HG02840 (cell line): Measurements from ENCODE around the gene BORCS8.
"Not testable (repeated sequence)": the region's sequence is repeated elsewhere in the genome, so short reads cannot be mapped to it uniquely, and the experiment has no call there.

ENCODE experiments used
- ATAC-seq: cut with Tn5 transposase; IDR thresholded peaks from one replicate; pipeline ENCODE4 v1.9.1; 2021; ENCODE audit warnings: mild to moderate bottlenecking, moderate library complexity, moderate number of reproducible peaks; ENCODE audit not compliant: unreplicated experiment, low FRiP score

BORCS8 gene

DNA sequence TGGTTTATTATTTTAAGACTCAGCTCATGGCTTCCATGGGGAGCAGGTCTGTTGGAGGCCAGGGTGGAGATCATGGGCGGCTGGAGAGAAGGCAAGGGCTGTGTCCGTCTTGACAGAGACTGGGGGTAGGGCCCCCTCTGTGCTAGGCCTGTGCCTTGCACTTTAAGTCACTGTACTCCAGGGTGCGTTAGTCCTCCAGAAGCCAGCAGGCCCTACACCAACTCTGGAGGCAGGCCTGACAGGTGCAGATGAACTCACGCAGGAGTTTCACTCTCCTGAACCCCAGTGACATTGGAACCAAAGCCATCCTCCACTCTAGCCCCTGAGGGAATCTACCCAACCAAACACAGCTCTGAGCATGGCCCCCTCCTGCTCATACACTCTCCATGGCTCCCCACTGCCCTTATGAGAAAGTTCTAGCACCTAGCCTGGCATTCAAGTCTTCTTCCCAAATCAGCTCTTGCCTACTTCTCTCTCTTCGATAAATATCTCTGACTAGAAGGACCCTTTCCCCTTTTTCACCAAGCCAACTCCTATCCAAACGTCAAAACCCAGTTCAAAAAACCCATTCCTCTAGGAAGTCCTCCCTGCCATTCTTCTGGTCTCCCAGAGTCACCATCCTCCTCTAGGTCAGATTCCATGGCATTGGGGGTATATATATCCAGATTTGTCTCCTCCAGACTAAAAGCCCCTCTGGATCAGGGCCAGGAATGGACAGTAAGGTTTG lies 37.0 kb downstream of the BORCS8 start:
- ATAC-seq: no peak

DNA sequence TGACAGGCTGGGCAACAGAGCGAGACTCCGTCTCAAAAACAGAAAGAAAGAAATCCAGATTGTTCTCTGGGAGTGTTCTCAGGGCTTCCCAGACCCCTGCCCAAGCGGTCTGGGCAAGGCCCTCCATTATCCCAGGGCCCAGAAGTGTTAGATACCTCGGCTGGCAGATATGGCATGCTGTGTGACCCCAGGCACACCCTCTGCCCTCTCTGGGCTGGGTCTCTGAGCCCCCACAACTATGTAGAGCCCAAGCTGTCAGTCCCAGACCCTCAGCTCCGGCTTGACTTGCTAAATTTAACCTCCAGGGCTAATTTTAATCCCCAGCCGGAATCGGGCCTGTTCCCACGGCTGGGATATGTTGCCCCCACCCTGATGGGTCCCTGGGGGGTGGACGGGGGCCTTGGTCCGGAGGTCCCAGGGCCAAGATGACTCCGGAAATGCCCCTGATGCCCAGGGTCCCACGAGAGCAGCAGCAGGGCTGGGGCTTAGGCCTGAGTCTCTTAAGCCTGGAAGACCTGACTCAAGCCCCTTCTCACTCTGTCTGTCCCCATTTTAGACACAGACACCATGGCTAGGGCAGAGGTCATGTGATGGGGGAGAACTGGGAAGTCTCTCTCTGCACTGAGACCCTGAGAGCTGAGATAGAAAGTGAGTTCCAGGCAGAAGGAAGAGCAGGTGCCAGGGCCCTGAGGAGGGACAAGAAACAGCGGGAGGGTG lies 39.1 kb downstream of the BORCS8 start:
- no peak for ATAC-seq

DNA sequence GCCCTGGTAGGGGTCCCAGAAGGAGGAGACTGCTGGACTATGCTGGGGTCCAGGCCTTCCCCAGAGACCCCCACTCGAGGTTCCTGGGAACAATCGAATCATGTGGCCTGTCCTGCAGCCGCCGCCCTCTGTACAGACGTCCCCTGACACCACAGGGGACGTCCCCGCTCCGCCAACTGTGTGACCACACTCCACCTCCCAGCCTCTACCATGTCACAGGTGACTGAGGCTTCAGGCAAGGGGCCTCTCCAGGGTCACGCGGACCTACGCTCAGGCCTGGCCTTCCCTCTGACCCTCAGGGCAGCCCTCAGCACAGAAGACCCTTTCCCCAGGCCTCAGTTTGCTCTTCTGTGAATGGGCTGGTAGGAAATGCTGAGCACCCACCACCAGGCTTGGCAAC lies 40.5 kb downstream of the BORCS8 start:
- no peak for ATAC-seq

DNA sequence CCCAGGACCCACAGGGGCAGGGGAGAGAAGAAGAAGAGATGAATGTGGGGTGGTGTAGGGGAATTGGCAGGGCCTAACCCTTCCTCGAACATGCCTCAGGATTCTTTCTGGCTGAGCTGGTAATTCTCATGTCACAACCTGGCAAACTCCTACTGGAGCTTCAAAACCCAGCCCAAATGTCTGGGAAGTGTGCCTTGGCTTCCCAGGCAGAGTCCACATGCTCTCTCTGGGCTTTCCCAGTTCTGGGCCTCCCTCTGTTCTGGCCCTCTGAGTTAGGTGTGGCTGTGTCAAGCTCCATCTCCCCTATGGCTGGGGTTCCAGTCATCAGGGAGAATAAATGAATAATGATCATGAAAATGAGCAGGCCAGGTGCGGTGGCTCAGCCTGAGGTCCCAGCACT lies 42.5 kb downstream of the BORCS8 start:
- no peak for ATAC-seq

DNA sequence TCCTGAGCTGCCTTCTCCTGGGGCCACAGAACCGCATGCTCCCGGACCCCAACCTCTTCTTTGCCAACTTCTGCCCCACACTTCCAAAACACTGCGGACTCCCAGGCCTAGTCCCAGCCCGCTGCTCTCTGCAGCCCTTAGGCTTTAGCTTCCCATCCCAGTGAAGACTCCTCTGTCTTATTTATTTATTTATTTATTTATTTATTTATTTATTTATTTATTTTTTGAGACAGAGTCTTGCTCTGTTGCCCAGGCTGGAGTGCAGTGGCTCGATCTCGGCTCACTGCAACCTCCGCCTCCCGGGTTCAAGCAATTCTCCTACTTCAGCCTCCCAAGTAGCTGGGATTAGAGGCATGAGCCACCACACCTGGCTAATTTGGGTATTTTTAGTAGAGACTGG lies 43.4 kb downstream of the BORCS8 start:
- ATAC-seq: not testable (repeated sequence)

DNA sequence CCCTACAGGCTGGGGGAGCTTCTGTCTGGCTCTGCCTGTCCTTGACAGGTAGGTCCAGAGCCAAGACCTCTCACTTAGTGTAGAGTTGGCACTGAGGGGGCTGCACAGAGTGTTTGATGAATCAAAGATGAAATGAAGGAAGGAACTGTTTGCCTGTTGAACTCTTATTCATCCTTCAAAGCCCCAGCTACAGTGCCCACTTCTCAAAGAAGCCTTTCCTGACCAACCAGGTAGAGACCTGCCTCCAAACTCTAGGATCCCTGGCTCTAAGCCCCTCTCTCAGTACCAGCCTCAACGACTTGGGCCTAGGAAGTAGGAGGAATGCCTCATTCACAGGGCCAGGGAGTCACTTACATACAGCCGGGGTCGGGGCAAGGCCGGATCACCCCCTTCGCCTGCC lies 44.6 kb downstream of the BORCS8 start:
- no peak for ATAC-seq

DNA sequence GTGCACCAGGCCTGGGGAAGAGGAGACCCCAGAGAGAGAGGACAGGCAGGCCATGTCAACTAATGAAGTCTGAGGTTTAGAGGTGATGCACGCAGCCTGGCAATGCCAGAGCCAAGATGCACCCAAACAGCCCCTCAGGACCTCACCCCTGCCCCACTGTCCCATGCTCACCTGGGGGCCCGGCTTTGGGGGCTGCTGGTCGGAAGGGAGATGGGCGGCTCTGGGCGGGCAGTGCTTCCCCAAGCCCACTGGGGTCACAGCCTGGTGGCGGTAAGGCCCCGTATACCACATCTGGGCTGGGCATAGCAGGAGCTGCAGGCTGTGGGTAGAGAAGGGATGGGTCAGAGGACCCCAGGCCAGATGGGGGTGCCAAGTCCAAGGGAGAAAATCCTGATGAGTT lies 45.1 kb downstream of the BORCS8 start:
- no peak for ATAC-seq

DNA sequence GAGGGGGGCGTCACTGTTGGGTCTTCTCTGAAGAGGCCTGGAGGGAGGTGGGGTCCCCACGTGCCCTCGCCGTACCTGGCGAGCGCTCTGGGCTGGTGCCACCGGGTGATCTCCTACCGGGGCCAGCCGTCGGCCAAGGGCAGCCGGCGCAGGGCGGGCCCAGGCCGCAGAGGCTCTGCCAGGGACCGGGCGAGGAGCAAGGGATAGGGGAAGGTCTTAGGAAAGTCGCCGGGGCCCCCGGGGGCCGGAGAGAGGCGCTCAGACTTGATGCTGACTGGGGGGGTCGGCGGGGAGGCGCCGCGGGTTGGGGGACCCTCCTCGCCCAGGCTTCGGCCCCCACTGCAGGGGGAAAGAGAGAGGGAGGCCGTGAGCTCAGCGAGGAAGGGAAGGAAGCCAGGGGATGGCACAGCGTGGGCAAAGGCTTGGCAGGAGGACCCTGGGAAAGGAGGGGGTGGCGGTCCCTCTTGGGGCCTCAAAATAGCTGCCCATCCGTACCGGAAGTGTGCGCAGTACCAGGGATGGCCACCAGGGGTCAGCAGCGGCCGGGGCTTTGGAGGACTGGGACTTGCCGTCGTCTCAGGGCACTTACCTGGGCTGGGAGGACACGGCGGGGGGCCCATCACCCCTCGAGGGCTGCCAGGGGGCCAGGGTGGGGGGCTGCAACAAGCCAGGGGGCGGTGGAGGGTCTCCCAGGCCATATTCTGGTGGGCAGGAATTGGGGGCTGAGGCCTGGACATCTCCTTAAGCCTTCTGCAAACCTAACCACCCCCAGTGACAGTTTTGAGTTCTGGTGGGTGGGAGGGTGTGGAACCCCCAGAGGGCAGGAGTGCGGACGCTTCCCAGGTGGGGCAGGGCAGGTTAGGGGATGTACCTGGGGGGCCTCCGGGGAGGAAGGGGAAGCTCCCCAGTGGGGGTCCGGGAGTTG lies 46.0 kb downstream of the BORCS8 start:
- ATAC-seq: no peak

DNA sequence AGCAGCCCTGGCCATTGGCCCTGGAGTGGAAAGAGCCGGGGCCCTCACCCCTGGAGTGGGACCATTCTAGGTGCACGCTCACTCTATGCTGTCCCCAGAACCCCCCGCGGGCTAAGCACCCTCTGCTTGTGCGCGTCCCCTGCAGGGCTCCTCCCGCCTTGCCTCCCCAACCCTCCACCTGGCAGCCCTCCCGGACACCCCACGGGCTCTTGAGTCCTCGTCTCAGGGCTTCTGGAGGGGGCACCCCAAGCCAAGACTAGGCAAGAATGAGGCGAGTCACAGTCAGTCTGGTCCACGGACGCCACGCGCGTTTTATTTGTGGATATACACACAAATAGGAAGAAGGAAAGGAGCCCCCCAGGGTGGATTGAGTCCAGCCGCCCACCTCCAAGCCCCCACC lies 46.7 kb downstream of the BORCS8 start:
- no peak for ATAC-seq

DNA sequence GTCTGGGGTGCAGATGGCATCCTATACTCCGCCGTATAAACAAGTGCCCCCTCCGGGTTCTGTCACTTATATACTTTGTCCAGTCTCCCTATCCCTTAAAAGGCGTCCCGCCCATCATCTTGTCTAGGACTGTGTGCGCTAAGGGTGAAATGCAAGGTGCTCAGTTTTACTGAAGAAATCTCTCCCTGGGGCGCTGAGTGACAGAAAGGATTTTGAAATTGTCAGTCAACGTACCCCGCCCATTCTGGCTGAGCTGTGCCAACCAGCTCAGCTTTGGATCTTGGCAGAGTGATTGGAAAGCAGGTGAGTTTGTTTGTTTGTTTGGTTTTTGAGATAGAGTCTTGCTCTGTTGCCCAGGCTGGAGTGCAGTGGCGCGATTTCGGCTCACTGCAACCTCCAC lies 49.6 kb downstream of the BORCS8 start:
- no peak for ATAC-seq

DNA sequence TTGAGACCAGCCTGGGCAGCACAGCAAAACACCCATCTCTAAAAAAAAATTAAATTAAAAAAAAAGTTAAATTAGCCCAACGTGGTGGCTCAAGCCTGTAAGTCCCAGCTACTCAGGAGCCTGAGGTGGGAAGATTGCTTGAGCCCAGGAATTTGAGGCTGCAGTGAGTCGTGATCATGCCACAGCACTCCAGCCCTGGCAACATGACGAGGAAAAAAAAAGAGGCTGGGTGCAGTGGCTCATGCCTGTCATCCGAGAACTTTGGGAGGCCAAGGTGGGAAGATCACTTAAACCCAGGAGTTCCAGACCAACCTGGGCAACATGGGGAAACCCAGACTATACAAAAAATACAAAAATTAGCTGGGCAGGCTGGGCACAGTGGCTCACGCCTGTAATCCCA lies 51.5 kb downstream of the BORCS8 start:
- no peak for ATAC-seq

DNA sequence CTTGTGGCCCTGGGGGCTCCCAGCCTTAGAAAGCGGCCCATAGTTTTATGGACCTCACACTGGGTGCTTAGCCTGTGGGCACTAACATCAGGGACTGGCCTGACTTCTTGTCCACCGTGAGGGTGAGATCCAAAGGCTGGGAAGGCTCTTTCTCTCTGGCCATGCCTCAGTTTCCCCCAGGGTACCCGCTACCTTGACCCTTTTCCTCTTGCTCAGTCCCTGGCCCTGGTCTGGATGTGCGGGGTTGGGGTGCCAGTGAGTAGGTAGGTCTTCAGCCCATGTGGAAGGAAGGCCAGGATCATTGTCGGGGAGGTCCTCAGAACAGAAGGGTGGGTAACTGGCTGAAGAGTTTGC lies 52.1 kb downstream of the BORCS8 start:
- no peak for ATAC-seq

DNA sequence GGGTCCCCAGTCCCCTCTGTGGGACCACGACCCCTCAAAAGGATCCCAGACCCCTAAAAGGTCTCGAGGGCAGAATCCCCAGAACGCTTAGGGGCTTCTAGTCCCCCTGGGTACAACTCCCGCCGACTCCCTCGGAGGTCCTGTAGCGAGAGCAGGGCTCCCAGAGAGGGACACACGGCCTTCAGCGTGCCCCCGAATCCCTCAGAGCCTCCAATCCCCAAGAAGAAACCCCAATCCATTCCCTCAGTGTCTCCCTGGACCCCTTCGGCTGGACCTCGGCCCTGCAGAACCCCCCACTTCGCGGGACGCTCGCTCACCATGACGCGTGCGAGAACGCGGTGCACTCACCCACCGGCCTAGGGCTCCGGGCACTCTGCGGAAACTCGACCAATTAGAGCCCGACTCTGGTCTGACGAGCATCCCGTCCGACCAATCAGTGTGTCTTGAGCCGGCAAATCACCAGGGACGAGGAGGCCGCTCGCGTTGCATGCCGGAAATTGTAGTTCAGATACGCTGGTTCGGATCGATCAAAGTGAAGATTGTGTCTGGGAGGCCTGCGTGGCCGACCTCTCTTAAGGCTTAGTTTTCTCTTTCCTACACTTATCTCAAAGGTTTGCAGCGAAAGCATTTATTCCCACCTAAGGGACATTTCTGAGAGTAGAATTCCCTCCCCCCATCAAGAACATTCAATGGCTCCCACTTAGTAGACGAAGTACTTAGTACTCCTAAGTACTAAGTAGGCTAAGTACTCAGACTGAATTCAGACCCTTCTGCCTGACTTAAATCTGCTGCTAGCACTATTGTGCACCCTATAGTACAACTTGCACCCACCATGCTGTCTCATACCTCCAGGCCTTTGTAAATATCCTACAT lies 53.6 kb downstream of the BORCS8 start, which contains the start of gene TMEM161A:
TMEM161A (minus strand) TSS at position 370 of the 873 bp plus-strand sequence; CDS start at position 320, 50 bp downstream.
- peak; percentile 98 for ATAC-seq

DNA sequence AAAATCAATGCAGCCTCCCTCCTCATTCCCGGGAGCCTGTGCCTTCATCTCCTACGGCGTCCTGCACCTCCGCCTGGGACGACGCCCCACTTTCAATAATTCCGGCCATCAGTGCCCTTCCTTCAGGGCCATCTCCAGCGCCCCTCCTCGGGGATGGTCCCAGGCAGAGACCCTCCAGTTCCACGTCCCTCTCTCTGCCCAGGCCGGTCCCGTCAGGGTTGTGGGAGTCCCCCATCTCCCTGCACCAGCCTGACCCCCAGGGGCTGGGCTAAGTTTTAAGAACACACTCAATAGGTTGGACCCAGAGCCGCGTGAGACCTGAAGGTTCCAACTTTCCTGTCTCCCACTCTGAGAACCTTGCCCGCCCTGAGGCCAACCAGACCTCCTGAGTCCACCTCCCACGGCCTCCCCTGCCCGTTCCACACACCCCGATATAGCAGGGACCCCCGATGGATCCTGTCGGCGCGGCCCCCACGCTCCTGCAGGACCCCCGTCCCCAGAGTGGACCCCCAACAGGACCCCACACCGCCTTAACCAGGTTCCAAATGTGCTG lies 54.3 kb downstream of the BORCS8 start:
- ATAC-seq: no peak

DNA sequence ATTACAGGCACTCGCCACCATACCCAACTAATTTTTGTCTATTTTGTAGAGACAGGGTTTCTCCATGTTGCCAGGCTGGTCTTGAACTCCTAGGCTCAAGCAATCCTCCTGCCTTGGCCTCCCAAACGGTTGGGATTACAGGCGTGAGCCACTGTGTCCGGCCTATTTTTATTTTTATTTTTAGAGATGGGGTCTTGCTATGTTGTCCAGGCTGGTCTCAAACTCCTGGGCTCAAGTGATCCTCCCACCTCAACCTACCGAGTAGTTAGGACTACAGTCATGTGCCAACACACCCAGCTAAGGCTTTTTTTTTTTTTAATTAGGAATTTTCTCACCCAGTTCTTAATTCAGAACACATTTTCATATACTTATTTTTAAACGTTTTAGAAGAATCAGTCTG lies 56.2 kb downstream of the BORCS8 start:
- not testable (repeated sequence) for ATAC-seq

DNA sequence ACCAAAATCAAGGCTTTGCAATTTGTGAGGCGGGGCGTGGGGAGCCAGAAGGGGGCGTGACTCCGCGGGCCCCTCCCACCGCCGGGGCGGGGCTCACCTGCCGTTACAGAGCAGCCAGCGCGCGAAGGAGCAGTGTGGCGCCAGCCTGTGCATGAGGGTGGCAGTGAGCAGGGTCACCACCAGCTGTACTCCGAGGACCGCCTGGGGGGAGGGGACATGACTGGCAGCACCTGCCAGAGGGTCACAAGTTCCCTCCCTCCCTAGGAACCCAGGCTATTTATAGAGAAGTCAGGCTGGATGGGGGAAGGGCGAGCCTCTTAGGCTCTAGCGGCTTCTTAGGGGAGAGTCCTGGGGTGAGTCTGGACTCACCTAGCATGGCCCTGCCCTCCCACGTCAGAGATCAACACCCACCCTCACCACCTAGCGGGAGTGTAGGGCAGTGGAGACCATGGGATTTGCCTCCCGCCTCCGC lies 57.2 kb downstream of the BORCS8 start:
- ATAC-seq: no peak

DNA sequence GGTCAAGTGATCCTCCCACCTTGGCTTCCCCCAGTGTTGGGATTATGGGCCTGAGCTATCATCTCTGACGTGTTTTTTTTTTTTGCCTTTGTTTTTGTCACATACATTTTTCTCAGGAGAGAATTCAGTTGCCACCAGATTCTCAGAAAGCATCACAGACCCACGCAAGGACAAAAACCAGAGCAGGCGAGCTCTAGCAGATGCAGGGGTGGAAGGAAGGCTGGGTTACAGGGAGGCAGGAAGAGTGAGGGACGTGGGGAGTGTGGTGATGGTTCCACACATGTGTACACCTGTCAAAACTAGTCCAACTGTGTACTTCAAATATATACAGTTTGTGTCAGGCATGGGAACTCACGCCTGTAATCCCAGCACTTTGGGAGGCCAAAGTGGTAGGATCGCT lies 58.0 kb downstream of the BORCS8 start:
- ATAC-seq: no peak

DNA sequence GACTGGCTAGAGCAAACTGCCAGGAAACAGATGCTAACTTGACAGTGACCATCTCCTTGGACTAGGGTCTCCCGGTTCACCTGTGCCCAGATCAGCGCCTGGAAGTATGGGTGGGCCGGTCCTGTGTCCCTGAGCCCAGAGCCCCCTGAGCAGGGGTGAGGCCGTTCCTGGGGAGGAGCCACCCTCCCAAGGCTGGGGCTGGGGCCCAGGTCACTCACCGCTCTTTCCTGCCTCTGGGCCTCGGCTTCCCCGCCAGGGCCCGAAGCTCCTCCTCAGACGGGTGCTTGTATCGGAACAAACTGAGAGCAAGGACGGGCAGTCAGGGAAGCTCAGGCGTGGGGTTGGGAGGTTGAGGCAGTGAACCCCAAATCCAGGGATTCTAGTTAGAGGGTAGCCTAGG lies 59.0 kb downstream of the BORCS8 start:
- ATAC-seq: no peak

DNA sequence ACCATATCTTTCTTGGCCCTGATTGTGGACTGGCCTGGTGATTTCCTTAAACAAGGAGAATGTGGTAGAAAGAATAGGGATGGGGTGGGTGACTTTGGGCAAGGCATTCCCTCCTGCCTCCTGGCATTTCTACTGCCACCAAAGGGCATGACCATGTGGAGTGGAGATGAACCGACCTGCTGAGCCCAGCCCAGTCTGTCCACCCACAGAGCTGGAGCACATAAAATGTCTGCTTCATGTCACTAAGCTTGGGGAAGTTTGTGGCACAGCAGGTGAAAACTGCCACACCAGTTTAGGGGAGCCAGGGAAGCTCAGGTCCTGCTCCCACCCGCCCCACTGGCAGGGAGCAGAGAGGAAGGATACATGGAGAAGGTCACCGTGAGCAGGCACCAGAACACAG lies 60.0 kb downstream of the BORCS8 start:
- no peak for ATAC-seq
